Stimulated activated naive B cell treated with anti-CD40 and anti-IgM and Interleukin-4, amounts not matched to agents 10 μg/mL and 1 μg/mL and 100 μg/mL, for 72 hours (primary cell): Measurements from ENCODE around the gene SLC38A2.

Source experiments
- ATAC-seq, 2 donors: fragments of 150-1000 bp; cut with Tn5 transposase; replicated peaks; 2 replicates each; pipeline ENCODE4 v1.10.0; 2021; ENCODE audit warnings: moderate library complexity in 1 of 2
- DNase-seq: peaks from one replicate; pipeline ENCODE4 v3.0.0; 2021
- H3K27ac Mint-ChIP-seq: one replicate; pipeline ENCODE4 v1.8.0; 2022; ENCODE audit warnings: mild to moderate bottlenecking, mixed read lengths
- H3K27me3 Mint-ChIP-seq, 2 donors: one replicate each; pipeline ENCODE4 v1.8.0; 2022; ENCODE audit warnings: mixed read lengths in 2 of 2
- H3K36me3 Mint-ChIP-seq, 2 donors: one replicate each; pipeline ENCODE4 v1.8.0; 2022; ENCODE audit warnings: mixed read lengths in 2 of 2, mild to moderate bottlenecking in 1 of 2
- H3K4me1 Mint-ChIP-seq, 2 donors: one replicate each; pipeline ENCODE4 v1.8.0; 2022; ENCODE audit warnings: mixed read lengths in 2 of 2, mild to moderate bottlenecking in 1 of 2
- H3K4me3 Mint-ChIP-seq, 2 donors: one replicate each; pipeline ENCODE4 v1.8.0; 2022; ENCODE audit warnings: mild to moderate bottlenecking in 2 of 2, mixed read lengths in 2 of 2, moderate library complexity in 1 of 2
- H3K9me3 Mint-ChIP-seq, 2 donors: one replicate each; pipeline ENCODE4 v1.8.0; 2022; ENCODE audit warnings: mixed read lengths in 2 of 2, mild to moderate bottlenecking in 1 of 2

The SLC38A2 gene

GRCh38 chr12:46366771-46367170 lies 5.8 kb downstream of the SLC38A2 start:
- ATAC-seq (no peak), DNase-seq (no peak)
- no peaks in the 10 kb centered on the region for H3K9me3 Mint-ChIP-seq
- no peak overlapping the region for H3K4me3 Mint-ChIP-seq
- H3K27ac Mint-ChIP-seq: peak overlapping the region; percentile 9
- H3K36me3 Mint-ChIP-seq: peaks cover 45 to 61% of the 10 kb centered on the region in 2 donors
- no peaks in the 10 kb centered on the region for H3K27me3 Mint-ChIP-seq
- peaks cover 30 to 64% of the 10 kb centered on the region in 2 donors for H3K4me1 Mint-ChIP-seq

DNA sequence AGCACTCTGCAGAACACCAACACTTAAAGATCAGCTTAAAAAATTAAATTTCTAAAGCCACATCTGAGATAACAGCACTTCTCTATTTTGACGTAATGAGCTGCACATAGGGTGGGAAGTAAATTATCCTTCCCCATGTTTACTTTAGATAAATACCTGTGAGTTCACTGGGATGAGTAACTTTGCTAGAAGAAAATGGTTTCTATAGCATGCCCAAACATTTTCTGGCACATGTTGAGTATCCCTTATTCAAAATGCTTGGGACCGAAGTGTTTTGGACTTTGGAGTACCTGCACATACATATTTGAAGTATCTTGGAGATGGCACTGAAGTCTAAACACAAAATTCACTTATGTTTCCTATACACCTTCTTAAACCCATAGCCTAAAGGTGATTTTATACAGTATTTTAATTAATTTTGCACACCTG lies 6.6 kb downstream of the SLC38A2 start:
- DNase-seq: no peak
- Mint-ChIP-seq H3K27me3 (no peaks in the 10 kb centered on the region), H3K27ac (no peak overlapping the region), H3K9me3 (no peaks in the 10 kb centered on the region), H3K4me3 (no peak overlapping the region), H3K36me3 (peaks cover 43 to 59% of the 10 kb centered on the region in 2 donors), H3K4me1 (peaks cover 32 to 64% of the 10 kb centered on the region in 2 donors)
- ATAC-seq: no peak

DNA sequence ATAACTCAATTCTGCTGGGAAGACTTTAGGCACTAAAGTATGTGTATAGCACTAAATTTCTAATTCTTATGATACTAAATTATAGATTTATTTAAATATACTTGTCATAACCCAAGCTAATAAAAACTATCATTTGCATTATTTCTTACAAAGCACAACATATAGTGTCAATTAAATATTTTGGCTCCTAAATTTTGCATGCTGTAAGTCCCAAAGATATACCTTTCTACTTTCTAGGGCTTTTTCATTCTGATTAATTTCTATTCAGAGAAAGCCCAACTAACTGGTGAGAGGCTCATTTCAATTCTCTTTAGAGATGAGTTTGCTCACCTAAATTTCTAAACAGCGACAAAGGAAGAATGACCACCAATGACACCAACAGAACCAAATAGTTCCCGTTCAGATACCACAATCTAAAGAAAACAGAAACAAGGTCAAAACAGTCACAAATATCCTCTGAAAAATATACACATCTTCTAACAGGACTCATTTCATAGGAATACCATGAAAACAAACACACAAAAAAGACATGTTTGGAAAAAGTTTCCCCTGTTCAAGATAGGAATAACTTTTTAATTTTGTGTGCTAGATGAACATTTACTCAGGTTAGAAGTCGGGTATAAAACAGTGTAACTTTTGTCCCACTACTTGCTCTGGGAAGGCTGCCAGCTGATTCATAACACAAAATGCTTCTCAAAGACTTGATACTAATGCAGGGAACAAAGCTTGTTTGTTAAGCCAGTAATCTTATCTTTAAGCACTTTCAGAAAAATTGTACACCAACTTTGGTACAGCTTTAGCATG lies 7.6 kb downstream of the SLC38A2 start:
- Mint-ChIP-seq H3K27ac (no peak overlapping the region), H3K4me3 (no peak overlapping the region), H3K27me3 (no peaks in the 10 kb centered on the region), H3K9me3 (no peaks in the 10 kb centered on the region), H3K4me1 (peaks cover 33 to 64% of the 10 kb centered on the region in 2 donors), H3K36me3 (peaks cover 45 to 55% of the 10 kb centered on the region in 2 donors)
- ATAC-seq (no peak), DNase-seq (no peak)

GRCh38 chr12:46364300-46364696 lies 8.3 kb downstream of the SLC38A2 start:
- H3K27ac Mint-ChIP-seq: no peak overlapping the region
- no peak for ATAC-seq
- no peak overlapping the region for H3K4me3 Mint-ChIP-seq
- no peak for DNase-seq
- no peaks in the 10 kb centered on the region for H3K9me3 Mint-ChIP-seq
- H3K27me3 Mint-ChIP-seq: no peaks in the 10 kb centered on the region
- H3K4me1 Mint-ChIP-seq: peaks cover 29 to 63% of the 10 kb centered on the region in 2 donors
- H3K36me3 Mint-ChIP-seq: peaks cover 51 to 59% of the 10 kb centered on the region in 2 donors

DNA sequence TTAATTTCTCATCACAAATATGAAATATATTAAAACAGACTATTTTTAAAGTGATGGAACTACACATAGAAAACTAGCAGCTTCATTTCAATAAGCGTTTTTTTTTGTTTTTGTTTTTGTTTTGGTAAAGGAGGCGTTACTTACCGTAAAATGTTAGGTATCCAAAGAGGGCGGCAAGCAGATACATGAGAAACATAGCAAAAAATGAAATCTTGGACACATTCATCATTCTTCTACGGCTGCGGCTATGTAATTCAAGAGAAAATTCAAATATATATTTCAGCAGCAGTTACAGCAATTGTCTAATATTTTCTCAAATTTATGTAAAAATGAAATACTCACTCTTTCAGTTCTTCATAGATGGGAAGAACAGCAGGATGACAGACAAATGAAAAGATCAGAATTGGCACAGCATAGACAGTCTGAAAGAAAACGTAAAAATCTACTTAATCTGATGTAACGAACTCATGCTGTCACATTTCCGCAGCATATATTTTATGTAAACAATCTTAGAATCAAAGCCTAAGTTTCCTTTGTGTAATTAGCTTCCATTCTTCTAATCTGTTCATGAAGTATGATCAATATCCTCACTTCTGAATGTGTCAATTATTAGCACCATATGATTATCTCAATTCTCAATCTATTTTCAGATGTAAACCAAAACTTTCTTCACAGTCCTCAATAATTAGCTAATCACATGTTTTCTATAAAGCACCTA lies 8.8 kb downstream of the SLC38A2 start:
- Mint-ChIP-seq H3K36me3 (peaks cover 57 to 65% of the 10 kb centered on the region in 2 donors), H3K4me3 (no peak overlapping the region), H3K27ac (no peak overlapping the region), H3K4me1 (peaks cover 27 to 62% of the 10 kb centered on the region in 2 donors), H3K9me3 (no peaks in the 10 kb centered on the region), H3K27me3 (no peaks in the 10 kb centered on the region)
- ATAC-seq (no peak), DNase-seq (no peak)

DNA sequence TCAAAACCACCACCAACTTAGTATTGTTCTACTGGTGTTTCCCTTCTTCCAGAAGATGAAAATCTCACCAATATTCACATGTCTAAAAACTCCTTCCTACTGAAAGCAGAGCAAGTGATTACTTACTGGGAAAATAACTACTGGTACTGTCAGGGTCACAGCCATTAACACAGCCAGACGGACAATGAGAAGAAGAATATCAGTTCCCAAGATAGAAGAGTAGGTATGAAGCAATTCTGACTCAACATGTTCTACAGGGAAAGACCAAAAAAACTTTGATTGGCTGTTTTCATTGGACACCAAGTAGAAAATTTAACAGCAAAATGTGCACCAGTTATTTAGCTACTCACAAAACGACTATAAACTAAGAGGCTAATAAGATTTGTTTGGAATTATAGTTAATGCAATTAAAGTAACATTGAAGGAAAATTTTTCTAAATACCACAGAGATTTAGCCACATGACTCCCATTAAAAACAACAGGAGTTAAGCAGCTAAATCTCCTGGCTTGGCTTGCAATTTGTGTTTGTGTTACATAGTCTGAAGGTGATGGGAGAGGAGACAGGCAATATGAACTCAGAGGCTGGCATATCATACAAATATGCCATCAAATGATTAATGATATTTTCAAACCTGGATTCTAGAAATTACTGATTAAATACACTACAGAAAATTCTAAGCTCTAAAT lies 9.5 kb downstream of the SLC38A2 start:
- Mint-ChIP-seq H3K4me1 (peaks cover 25 to 56% of the 10 kb centered on the region in 2 donors), H3K4me3 (peak overlapping the region; percentile 40 to 44), H3K27ac (peak overlapping the region; percentile 42), H3K36me3 (peaks cover 55 to 64% of the 10 kb centered on the region in 2 donors), H3K27me3 (no peaks in the 10 kb centered on the region), H3K9me3 (no peaks in the 10 kb centered on the region)
- DNase-seq: no peak
- no peak for ATAC-seq

DNA sequence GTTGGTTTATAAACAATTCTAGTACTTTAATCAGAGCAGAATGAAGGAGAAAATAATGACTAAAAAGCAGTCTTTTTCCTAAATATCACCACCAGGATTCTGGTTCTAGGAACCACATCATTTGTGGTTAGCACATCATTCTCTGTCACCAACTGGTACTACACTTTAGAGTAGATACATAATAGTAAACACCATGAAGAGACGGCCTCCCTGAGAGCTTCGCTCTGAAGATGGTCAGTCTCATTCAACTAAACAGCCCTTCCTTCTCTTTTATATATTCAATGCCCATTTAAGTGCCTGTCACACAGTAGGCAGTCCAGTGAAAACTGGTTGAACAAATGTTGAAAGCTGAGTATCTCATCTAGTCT lies 10.9 kb downstream of the SLC38A2 start:
- Mint-ChIP-seq H3K4me1 (peaks cover 20 to 44% of the 10 kb centered on the region in 2 donors), H3K27me3 (no peaks in the 10 kb centered on the region), H3K36me3 (peaks cover 48 to 59% of the 10 kb centered on the region in 2 donors), H3K9me3 (no peaks in the 10 kb centered on the region), H3K27ac (peak overlapping the region; percentile 71), H3K4me3 (peak overlapping the region in 1 of 2 donors; percentile 6)
- ATAC-seq: no peak
- DNase-seq: no peak

GRCh38 chr12:46360908-46361666 lies 11.5 kb downstream of the SLC38A2 start:
- no peaks in the 10 kb centered on the region for H3K27me3 Mint-ChIP-seq
- DNase-seq (no peak), ATAC-seq (peak; percentile 92 to 94)
- H3K4me3 Mint-ChIP-seq: no peak overlapping the region
- peaks cover 20 to 44% of the 10 kb centered on the region in 2 donors for H3K4me1 Mint-ChIP-seq
- peaks cover 48 to 59% of the 10 kb centered on the region in 2 donors for H3K36me3 Mint-ChIP-seq
- H3K27ac Mint-ChIP-seq: no peak overlapping the region
- H3K9me3 Mint-ChIP-seq: no peaks in the 10 kb centered on the region

GRCh38 chr12:46360370-46360769 lies 12.2 kb downstream of the SLC38A2 start:
- Mint-ChIP-seq H3K36me3 (peaks cover 46 to 59% of the 10 kb centered on the region in 2 donors), H3K27me3 (no peaks in the 10 kb centered on the region), H3K27ac (no peak overlapping the region), H3K4me1 (peaks cover 20 to 44% of the 10 kb centered on the region in 2 donors), H3K9me3 (no peaks in the 10 kb centered on the region), H3K4me3 (no peak overlapping the region)
- no peak for DNase-seq
- no peak for ATAC-seq

DNA sequence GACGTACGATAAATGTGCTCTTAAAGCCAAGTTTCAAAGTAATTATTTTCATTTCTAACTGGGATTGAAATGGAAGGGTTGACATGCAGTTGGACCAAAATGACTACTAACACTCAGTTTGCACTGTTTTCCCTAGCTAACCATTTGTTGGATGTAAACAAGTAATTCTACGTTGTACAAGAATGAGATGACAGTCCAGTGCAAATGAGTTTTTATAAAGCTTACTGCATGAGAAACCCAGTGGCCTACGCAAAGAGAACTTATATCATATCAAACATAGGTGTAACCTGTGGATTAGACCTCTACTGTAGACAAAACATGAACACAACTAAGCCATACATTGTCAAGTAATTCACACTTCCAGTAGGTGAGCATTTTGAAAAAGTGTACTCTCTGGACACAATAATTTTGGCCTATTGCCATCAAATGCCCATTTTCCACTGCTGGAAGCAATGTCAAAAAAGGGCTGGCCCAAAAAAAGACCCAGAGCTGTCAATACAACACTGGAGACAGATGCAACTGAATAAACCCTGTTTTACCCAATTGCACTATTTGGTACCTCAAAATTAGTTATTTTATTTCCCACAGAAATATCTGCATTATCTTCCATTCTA lies 12.8 kb downstream of the SLC38A2 start:
- H3K36me3 Mint-ChIP-seq: peaks cover 41 to 54% of the 10 kb centered on the region in 2 donors
- ATAC-seq: no peak
- no peaks in the 10 kb centered on the region for H3K9me3 Mint-ChIP-seq
- H3K27ac Mint-ChIP-seq: no peak overlapping the region
- H3K4me1 Mint-ChIP-seq: peaks cover 20 to 44% of the 10 kb centered on the region in 2 donors
- no peak overlapping the region for H3K4me3 Mint-ChIP-seq
- no peak for DNase-seq
- no peaks in the 10 kb centered on the region for H3K27me3 Mint-ChIP-seq

DNA sequence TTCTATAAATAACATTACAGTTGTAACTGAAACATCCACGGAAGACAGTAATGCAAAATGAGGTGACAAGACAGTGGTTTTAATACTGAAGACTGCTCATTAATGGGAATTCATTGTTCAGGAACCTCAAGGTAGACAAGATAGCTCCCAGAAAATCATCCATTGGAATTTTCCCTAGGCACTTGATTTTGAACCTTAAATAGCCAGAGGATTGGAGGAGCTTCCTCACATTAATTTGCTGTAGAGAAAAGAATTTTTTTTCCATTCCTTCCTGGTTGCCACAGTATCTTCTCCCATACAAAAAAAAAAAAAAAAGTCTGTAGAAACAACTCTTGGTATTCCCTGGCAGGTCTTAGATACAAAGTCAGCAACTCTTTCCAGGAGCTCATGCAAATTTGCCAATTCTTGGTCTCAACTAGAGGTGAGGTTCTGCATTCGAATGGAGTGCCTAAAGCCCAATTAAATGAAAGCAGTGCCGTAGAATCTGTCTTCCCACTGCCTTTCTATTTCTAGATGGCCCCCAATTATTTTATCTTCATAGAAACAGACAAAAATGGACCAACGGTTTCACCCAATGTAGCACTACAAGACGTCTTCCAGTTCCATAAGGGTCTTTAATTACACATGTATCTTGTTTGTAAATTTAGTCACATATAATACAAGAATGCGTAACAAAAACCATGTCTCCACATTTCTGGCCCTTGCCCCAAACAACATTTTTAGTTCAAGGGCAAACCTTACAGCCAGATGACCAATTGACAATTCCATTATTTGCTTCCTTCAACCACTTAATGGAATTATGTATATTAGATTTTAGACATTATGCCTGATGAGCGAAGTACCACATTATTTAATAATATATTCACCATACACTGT lies 13.5 kb downstream of the SLC38A2 start:
- no peak for DNase-seq
- H3K27ac Mint-ChIP-seq: no peak overlapping the region
- no peak for ATAC-seq
- H3K36me3 Mint-ChIP-seq: peaks cover 41 to 50% of the 10 kb centered on the region in 2 donors
- peaks cover 20 to 42% of the 10 kb centered on the region in 2 donors for H3K4me1 Mint-ChIP-seq
- no peaks in the 10 kb centered on the region for H3K27me3 Mint-ChIP-seq
- no peaks in the 10 kb centered on the region for H3K9me3 Mint-ChIP-seq
- H3K4me3 Mint-ChIP-seq: no peak overlapping the region

DNA sequence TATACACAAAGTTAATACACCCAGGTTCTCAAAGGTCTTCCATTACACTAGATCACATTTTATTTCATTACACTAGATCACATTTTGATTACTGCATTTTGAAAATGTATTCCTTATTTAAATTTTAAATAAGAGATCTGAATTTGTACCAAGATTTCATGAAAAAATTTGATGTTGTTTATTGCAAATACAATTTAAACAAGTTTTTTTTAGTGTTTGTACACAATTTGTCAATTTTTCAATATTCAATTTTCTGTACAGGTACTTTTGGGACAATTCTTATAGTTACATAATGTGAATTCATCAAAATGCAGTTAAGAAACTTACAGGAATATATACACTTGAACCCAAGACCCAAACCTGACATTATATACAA lies 14.3 kb downstream of the SLC38A2 start:
- ATAC-seq: no peak
- Mint-ChIP-seq H3K9me3 (no peaks in the 10 kb centered on the region), H3K27ac (no peak overlapping the region), H3K4me3 (no peak overlapping the region), H3K36me3 (peaks cover 39 to 45% of the 10 kb centered on the region in 2 donors), H3K4me1 (peaks cover 18 to 38% of the 10 kb centered on the region in 2 donors), H3K27me3 (no peaks in the 10 kb centered on the region)
- DNase-seq: no peak
